ENCODE measurements around the gene SMARCAD1. TPM values are rescaled to one million over a fixed set of nuclear protein-coding genes. Genes with fewer than 3 reads are reported as not detected.

SMARCAD1 gene
- polyA plus RNA-seq, 2 of the 4 experiments (the other 2 are of a cell fraction), result 15.9 to 35.7 TPM

DNA sequence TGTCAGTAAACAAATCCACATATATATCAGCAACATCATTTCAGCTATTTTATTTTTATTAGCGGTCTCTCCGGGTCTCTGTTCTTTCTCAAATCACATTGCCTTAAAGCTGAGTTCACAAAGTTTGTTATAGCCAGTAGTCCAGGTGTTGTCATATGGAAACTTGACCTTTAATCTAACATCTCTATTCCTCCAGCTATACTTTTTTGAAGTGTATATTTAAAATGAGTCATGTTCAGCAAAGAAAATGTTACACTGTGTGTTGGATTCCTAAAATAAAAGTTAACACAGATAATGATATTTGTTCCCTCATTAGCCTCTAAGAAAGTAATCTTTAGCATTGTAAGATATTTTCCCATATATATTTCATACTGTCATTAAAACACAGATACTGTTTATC, 63.6 kb downstream of the SMARCAD1 start:
- TF ChIP-seq ZSCAN20 (CRISPR knock-in tag; IDR thresholded peaks at IDR 0.05) (no peak), ZNF302 (CRISPR knock-in tag; IDR thresholded peaks at IDR 0.05) (no peak), HOXB5 (CRISPR knock-in tag; IDR thresholded peaks at IDR 0.05) (no peak), FOSL2 (IDR thresholded peaks at IDR 0.05) (no peak), FOSL2 (CRISPR knock-in tag; IDR thresholded peaks at IDR 0.05) (no peak), RNF2 (IDR thresholded peaks at IDR 0.05; ENCODE audit: borderline replicate concordance, low read depth) (no peak), SMC3 (IDR thresholded peaks at IDR 0.05) (no peak), RAD21 (conservative IDR thresholded peaks at IDR 0.05 in 1 of 2, IDR thresholded peaks at IDR 0.05 in 1 of 2) (no peak), HOXA7 (CRISPR knock-in tag; IDR thresholded peaks at IDR 0.05) (no peak), CBX2 (IDR thresholded peaks at IDR 0.05; ENCODE audit: borderline replicate concordance, low read depth) (no peak), NPAS2 (CRISPR knock-in tag; IDR thresholded peaks at IDR 0.05; ENCODE audit: borderline replicate concordance) (no peak), FOSB (CRISPR knock-in tag; IDR thresholded peaks at IDR 0.05) (no peak), POLR2AphosphoS2 (conservative IDR thresholded peaks at IDR 0.05; ENCODE audit: low read length) (no peak)
- no peak overlapping the region for H3K4me2 ChIP-seq
- no peak for DNase-seq (ENCODE audit: low read depth in 1 of 2, low spot score in 1 of 2)
- no peak for FAIRE-seq
- CTCF ChIA-PET, result no interaction called here
- no peaks in the 10 kb centered on the region for H3K4me1 ChIP-seq
- H3K9me3 ChIP-seq, result no peaks in the 10 kb centered on the region
- 67% methylated on average over 2 of the region's 2 CpGs for WGBS (ENCODE audit: missing lambda C conversion rate)
- no peak overlapping the region for H3K27ac ChIP-seq
- POLR2A ChIA-PET, result no interaction called here
- no peak for ATAC-seq
- H3K4me3 ChIP-seq, result no peak overlapping the region

DNA sequence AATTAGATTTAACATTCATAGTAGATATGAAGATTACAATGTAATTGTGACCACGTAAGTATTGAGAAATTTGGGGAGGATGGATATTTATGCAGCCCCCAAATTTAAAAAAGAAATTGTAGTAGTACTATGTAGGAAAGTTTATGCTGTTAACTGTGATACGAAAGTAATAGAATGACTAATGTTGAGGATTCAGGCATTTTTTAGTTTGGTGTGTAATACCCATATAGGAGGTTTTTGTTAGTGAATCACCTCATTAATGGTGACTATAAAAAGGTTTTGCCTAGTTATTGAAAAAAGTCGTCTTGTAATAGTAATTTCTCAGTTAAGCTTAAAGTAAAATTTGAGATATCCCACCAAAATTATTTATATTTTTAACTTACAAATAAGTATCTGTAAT, 67.2 kb downstream of the SMARCAD1 start:
- no peak overlapping the region for H3K4me3 ChIP-seq
- TF ChIP-seq, protein P1, sequence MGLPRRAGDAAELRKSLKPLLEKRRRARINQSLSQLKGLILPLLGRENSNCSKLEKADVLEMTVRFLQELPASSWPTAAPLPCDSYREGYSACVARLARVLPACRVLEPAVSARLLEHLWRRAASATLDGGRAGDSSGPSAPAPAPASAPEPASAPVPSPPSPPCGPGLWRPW (IDR thresholded peaks at IDR 0.05), result no peak
- TF ChIP-seq CHD4 (IDR thresholded peaks at IDR 0.05; ENCODE audit: borderline replicate concordance) (no peak), TP53 (CRISPR knock-in tag; IDR thresholded peaks at IDR 0.05) (no peak)
- TF ChIP-seq, protein P2, sequence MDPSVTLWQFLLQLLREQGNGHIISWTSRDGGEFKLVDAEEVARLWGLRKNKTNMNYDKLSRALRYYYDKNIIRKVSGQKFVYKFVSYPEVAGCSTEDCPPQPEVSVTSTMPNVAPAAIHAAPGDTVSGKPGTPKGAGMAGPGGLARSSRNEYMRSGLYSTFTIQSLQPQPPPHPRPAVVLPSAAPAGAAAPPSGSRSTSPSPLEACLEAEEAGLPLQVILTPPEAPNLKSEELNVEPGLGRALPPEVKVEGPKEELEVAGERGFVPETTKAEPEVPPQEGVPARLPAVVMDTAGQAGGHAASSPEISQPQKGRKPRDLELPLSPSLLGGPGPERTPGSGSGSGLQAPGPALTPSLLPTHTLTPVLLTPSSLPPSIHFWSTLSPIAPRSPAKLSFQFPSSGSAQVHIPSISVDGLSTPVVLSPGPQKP (IDR thresholded peaks at IDR 0.05; ENCODE audit: low read depth, low read length), result no peak
- WGBS (ENCODE audit: missing lambda C conversion rate), result 91% methylated on average over 3 of the region's 3 CpGs
- no peaks in the 10 kb centered on the region for H3K4me1 ChIP-seq
- CTCF ChIA-PET, result interaction anchor here (0.7 kb wide), 1 partner anchor 1038 kb away, joined by 3 read pairs; no protein-coding TSS in a partner anchor
- no peaks in the 10 kb centered on the region for H3K9me3 ChIP-seq
- H3K27ac ChIP-seq, result no peak overlapping the region
- POLR2A ChIA-PET, result no interaction called here
- ATAC-seq (no peak), FAIRE-seq (no peak), DNase-seq (ENCODE audit: low read depth in 1 of 2, low spot score in 1 of 2) (no peak)
- H3K4me2 ChIP-seq, result no peak overlapping the region

DNA sequence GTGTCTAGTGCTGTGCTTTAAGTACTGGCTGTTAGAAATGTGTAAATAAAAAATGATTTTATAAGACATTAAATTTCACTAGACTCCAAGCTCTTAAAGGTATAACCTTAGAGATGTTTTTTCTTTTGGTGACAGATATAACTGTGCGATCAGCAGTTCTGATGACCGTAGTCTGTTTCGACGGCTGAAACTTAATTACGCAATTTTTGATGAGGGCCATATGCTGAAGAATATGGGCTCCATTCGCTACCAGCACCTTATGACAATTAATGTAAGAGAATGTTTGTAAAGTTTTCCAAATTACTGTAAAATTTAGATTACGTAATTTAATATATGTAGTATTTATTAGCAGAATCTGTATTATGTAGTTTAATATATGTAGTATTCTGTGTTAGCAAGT, 68.5 kb downstream of the SMARCAD1 start:
- WGBS (ENCODE audit: missing lambda C conversion rate), result 93% methylated on average over 7 of the region's 7 CpGs
- H3K27ac ChIP-seq, result no peak overlapping the region
- H3K4me1 ChIP-seq, result no peaks in the 10 kb centered on the region
- ATAC-seq (no peak), DNase-seq (ENCODE audit: low read depth in 1 of 2, low spot score in 1 of 2) (no peak), FAIRE-seq (no peak)
- TF ChIP-seq CEBPB (IDR thresholded peaks at IDR 0.05), result 0 out of 4 replicates have a peak, but pooled peaks of 1 of the 2 experiments have one; percentile 16
- TF ChIP-seq, protein P1 (IDR thresholded peaks at IDR 0.05), result no peak
- H3K4me2 ChIP-seq, result no peak overlapping the region
- H3K4me3 ChIP-seq, result no peak overlapping the region
- POLR2A ChIA-PET, result no interaction called here
- no peaks in the 10 kb centered on the region for H3K9me3 ChIP-seq
- CTCF ChIA-PET, result interaction anchor here (0.6 kb wide), 1 partner anchor 56 kb away, joined by 3 read pairs; no protein-coding TSS in a partner anchor

DNA sequence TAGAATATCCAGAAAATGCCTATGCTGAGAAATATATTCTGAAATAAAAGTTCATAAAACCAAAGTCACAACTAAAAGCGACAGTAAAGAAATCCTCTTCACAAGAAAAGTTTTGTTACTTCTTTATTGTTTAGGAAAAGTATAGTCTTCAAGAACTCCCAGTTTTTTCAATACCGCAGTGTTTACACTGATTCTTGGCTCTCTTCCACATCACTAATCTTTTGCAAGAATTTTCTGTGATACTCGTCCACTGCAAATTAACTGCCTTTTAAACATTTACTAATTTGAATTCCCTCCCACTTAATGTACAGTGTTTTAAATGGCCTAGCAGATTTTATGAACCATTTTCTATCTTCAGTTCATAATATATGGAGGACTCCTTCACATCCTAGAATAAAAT, 69.9 kb downstream of the SMARCAD1 start:
- Histone ChIP-seq H3K9me3 (no peaks in the 10 kb centered on the region), H3K4me1 (no peaks in the 10 kb centered on the region), H3K4me2 (no peak overlapping the region), H3K27ac (no peak overlapping the region), H3K4me3 (no peak overlapping the region)
- ChIA-PET CTCF (no interaction called here), POLR2A (no interaction called here)
- TF ChIP-seq HEYL (CRISPR knock-in tag; IDR thresholded peaks at IDR 0.05) (no peak), NFE2L2 (conservative IDR thresholded peaks at IDR 0.05; ENCODE audit: low read length) (no peak), ESRRA (IDR thresholded peaks at IDR 0.05; ENCODE audit: borderline replicate concordance, low read length) (no peak), KDM1A (IDR thresholded peaks at IDR 0.05; ENCODE audit: low read depth) (no peak), HOXA7 (CRISPR knock-in tag; IDR thresholded peaks at IDR 0.05) (no peak), ZC3H11A (IDR thresholded peaks at IDR 0.05) (no peak), MAFK (IDR thresholded peaks at IDR 0.05; ENCODE audit: partially characterized antibody) (no peak), RAD21 (conservative IDR thresholded peaks at IDR 0.05 in 1 of 2, IDR thresholded peaks at IDR 0.05 in 1 of 2) (no peak), HOXB5 (CRISPR knock-in tag; IDR thresholded peaks at IDR 0.05) (no peak)
- TF ChIP-seq, protein P3, sequence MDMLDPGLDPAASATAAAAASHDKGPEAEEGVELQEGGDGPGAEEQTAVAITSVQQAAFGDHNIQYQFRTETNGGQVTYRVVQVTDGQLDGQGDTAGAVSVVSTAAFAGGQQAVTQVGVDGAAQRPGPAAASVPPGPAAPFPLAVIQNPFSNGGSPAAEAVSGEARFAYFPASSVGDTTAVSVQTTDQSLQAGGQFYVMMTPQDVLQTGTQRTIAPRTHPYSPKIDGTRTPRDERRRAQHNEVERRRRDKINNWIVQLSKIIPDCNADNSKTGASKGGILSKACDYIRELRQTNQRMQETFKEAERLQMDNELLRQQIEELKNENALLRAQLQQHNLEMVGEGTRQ (IDR thresholded peaks at IDR 0.05), result no peak
- TF ChIP-seq, protein P4, sequence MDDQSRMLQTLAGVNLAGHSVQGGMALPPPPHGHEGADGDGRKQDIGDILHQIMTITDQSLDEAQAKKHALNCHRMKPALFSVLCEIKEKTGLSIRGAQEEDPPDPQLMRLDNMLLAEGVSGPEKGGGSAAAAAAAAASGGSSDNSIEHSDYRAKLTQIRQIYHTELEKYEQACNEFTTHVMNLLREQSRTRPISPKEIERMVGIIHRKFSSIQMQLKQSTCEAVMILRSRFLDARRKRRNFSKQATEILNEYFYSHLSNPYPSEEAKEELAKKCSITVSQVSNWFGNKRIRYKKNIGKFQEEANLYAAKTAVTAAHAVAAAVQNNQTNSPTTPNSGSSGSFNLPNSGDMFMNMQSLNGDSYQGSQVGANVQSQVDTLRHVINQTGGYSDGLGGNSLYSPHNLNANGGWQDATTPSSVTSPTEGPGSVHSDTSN (IDR thresholded peaks at IDR 0.05), result no peak
- WGBS (ENCODE audit: missing lambda C conversion rate), result 88% methylated on average over 3 of the region's 3 CpGs
- ATAC-seq (no peak), DNase-seq (ENCODE audit: low read depth in 1 of 2, low spot score in 1 of 2) (no peak), FAIRE-seq (no peak)

Data from A549 (cell line).